ENCODE results near the gene GID4.

DNA sequence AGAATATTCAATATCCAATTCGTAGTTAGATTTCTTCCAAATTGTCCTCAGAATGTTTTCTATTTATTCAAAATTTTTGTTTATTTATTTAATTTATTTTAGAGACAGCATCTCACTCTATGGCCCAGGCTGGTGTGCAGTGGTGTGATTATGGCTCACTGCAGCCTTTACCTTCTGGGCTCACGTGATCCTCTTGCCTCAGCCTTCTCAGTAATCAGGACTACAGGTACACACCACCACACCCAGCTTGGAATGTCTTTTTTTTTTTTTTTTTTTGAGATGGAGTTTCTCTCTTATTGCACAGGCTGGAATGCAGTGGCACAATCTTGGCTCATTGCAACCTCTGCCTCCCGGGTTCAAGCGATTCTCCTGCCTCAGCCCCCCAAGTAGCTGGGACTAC, 45.0 kb downstream of the GID4 start:
- TF ChIP-seq, protein P1, sequence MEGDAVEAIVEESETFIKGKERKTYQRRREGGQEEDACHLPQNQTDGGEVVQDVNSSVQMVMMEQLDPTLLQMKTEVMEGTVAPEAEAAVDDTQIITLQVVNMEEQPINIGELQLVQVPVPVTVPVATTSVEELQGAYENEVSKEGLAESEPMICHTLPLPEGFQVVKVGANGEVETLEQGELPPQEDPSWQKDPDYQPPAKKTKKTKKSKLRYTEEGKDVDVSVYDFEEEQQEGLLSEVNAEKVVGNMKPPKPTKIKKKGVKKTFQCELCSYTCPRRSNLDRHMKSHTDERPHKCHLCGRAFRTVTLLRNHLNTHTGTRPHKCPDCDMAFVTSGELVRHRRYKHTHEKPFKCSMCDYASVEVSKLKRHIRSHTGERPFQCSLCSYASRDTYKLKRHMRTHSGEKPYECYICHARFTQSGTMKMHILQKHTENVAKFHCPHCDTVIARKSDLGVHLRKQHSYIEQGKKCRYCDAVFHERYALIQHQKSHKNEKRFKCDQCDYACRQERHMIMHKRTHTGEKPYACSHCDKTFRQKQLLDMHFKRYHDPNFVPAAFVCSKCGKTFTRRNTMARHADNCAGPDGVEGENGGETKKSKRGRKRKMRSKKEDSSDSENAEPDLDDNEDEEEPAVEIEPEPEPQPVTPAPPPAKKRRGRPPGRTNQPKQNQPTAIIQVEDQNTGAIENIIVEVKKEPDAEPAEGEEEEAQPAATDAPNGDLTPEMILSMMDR (IDR thresholded peaks at IDR 0.05; ENCODE audit: low read depth, low read length, poor library complexity, severe bottlenecking): no peak
- TF ChIP-seq EZH2phosphoT487 (IDR thresholded peaks at IDR 0.05; ENCODE audit: borderline replicate concordance, low read length): no peak
